BLaER1 treated with 17β-estradiol and CSF1 and Interleukin-3, amounts not matched to agents 10 nM and 100 nM (cell line): ENCODE data around the gene PAK3.

Experiments used
- H3K27ac ChIP-seq, 11 experiments: shearing (Covaris generic); formaldehyde crosslinking; 2 replicates each; pipeline ENCODE4 v1.8.1; 2022
- H3K27me3 ChIP-seq, 11 experiments: shearing (Covaris generic); formaldehyde crosslinking; 2 replicates each; pipeline ENCODE4 v1.8.1; 2022
- H3K36me3 ChIP-seq, 11 experiments: shearing (Covaris generic); formaldehyde crosslinking; 2 replicates each; pipeline ENCODE4 v1.8.1; 2022
- H3K4me1 ChIP-seq, 10 experiments: shearing (Covaris generic); formaldehyde crosslinking; 2 replicates each; pipeline ENCODE4 v1.8.1; 2022
- H3K4me2 ChIP-seq, 11 experiments: shearing (Covaris generic); formaldehyde crosslinking; 2 replicates each; pipeline ENCODE4 v1.8.1; 2022
- H3K4me3 ChIP-seq, 10 experiments: shearing (Covaris generic); formaldehyde crosslinking; 2 replicates each; pipeline ENCODE4 v1.8.1; 2022
- H3K9ac ChIP-seq, 11 experiments: shearing (Covaris generic); formaldehyde crosslinking; 2 replicates each; pipeline ENCODE4 v1.8.1; 2022
- H3K9me3 ChIP-seq, 11 experiments: shearing (Covaris generic); formaldehyde crosslinking; replicated peaks in 1 of 11; 2 replicates each; pipeline ENCODE4 v1.8.1; 2022
- H4K20me1 ChIP-seq, 11 experiments: shearing (Covaris generic); formaldehyde crosslinking; 2 replicates each; pipeline ENCODE4 v1.8.1; 2022
- Cebpa-rat ChIP-seq, 11 experiments: shearing (Covaris generic); IDR thresholded peaks; 2 replicates each; pipeline ENCODE4 v1.8.1; 2022

PAK3 gene

GRCh38 chrX:111098874-111099273 lies 2.9 kb downstream of the PAK3 start:
- Histone ChIP-seq H3K4me2 (no peak overlapping the region), H4K20me1 (peaks cover 0 to 7% (median 0%) of the 10 kb centered on the region in 11 experiments; a peak in 3 of 22 replicates), H3K9me3 (peaks cover 0 to 10% (median 7%) of the 10 kb centered on the region in 11 experiments; a peak in 11 of 22 replicates), H3K4me3 (no peak overlapping the region), H3K9ac (no peak overlapping the region), H3K4me1 (no peaks in the 10 kb centered on the region), H3K27ac (no peak overlapping the region), H3K36me3 (no peaks in the 10 kb centered on the region), H3K27me3 (peaks cover 58 to 95% (median 89%) of the 10 kb centered on the region in 11 experiments)
- no peak for TF ChIP-seq Cebpa-rat (IDR thresholded peaks at IDR 0.05)

DNA sequence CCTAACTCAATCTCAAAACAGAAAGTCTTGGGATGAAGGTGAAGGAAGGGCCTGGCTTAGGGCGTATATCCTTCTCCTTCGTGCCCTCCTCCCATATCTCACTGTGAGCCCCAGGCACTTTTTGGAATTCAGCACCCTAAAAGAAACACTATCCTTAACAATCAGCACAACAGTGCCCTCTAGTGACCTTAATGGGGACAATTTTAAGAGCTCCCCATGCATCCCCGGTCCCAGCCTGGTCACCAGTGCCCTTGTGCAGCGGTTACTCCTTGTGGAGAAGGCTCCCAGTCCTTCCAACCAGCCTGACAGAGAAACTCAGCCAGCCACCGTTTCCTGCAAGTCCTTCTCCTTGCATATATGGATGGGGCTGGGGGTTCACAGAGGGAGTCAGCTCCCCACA lies 4.2 kb downstream of the PAK3 start:
- Histone ChIP-seq H4K20me1 (peaks cover 0 to 7% (median 0%) of the 10 kb centered on the region in 11 experiments; a peak in 3 of 22 replicates), H3K9ac (no peak overlapping the region), H3K4me2 (no peak overlapping the region), H3K9me3 (peaks cover 0 to 10% (median 7%) of the 10 kb centered on the region in 11 experiments; a peak in 11 of 22 replicates), H3K4me3 (no peak overlapping the region), H3K27ac (no peak overlapping the region), H3K36me3 (no peaks in the 10 kb centered on the region), H3K4me1 (no peaks in the 10 kb centered on the region), H3K27me3 (peaks cover 49 to 92% (median 87%) of the 10 kb centered on the region in 11 experiments)
- no peak for TF ChIP-seq Cebpa-rat (IDR thresholded peaks at IDR 0.05)

DNA sequence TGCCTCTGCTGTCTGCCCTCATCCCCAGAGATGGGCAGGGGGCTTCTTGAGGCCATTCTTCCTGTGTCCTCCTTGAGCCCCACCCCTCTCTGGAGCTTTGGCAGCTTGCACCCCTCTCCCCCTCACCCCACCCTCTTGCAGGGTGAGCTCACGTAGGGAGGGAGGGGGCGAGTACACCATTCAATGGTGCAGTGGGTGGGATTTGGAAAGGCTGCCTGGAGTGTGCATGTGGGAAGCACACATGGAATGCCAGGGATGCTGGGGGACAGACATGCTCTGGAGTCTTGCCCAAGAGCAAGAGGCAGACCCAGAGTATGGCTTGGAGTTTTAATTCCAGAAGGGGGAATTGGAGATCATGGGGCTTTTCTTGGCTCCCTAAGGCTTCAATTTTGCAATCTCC lies 5.6 kb downstream of the PAK3 start:
- Histone ChIP-seq H3K36me3 (no peaks in the 10 kb centered on the region), H4K20me1 (peaks cover 0 to 7% (median 0%) of the 10 kb centered on the region in 11 experiments; a peak in 4 of 22 replicates), H3K9me3 (no peaks in the 10 kb centered on the region), H3K4me2 (no peak overlapping the region), H3K27ac (no peak overlapping the region), H3K9ac (no peak overlapping the region), H3K27me3 (peaks cover 36 to 83% (median 74%) of the 10 kb centered on the region in 11 experiments), H3K4me3 (no peak overlapping the region), H3K4me1 (no peaks in the 10 kb centered on the region)
- no peak for TF ChIP-seq Cebpa-rat (IDR thresholded peaks at IDR 0.05)

DNA sequence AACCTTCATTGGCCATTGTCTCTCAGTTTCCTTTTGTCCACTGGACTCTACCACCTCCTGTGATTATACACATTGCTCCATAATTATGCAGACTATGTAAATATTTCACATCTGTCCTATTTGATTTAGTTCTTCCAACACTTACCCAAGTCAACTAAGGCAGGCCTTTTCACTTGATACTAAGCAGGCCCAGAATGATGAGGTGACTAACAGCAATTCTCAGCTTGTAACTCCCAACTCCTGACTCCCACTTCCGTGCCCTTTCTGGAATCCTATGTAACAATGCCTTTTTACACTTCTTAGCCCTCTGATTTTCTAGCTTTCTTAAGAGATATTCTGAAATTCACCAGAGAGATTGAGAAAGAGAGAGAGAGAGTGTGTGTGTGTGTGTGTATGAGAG lies 6.6 kb downstream of the PAK3 start:
- Histone ChIP-seq H3K27me3 (peaks cover 33 to 84% (median 72%) of the 10 kb centered on the region in 11 experiments), H3K9me3 (no peaks in the 10 kb centered on the region), H3K4me2 (no peak overlapping the region), H3K36me3 (no peaks in the 10 kb centered on the region), H3K4me3 (no peak overlapping the region), H3K9ac (no peak overlapping the region), H4K20me1 (peaks cover 0 to 7% (median 0%) of the 10 kb centered on the region in 11 experiments; a peak in 4 of 22 replicates), H3K4me1 (no peaks in the 10 kb centered on the region), H3K27ac (no peak overlapping the region)
- TF ChIP-seq Cebpa-rat (IDR thresholded peaks at IDR 0.05), result no peak

- no peaks in the 10 kb centered on the region for H3K36me3 ChIP-seq
- H3K4me3 ChIP-seq, result no peak overlapping the region
- H3K4me2 ChIP-seq, result no peak overlapping the region
- H3K27ac ChIP-seq, result no peak overlapping the region
- no peak overlapping the region for H3K9ac ChIP-seq
- no peak for TF ChIP-seq Cebpa-rat (IDR thresholded peaks at IDR 0.05)
- peaks cover 27 to 83% (median 72%) of the 10 kb centered on the region in 11 experiments for H3K27me3 ChIP-seq
- H3K4me1 ChIP-seq, result no peaks in the 10 kb centered on the region
- peaks cover 0 to 7% (median 0%) of the 10 kb centered on the region in 11 experiments; a peak in 4 of 22 replicates for H4K20me1 ChIP-seq
- no peaks in the 10 kb centered on the region for H3K9me3 ChIP-seq
These were observed 7.3 kb downstream of the PAK3 start for GRCh38 chrX:111103246-111103645.

- Histone ChIP-seq H3K36me3 (no peaks in the 10 kb centered on the region), H3K27me3 (peaks cover 32 to 83% (median 71%) of the 10 kb centered on the region in 11 experiments; a peak in 21 of 22 replicates), H3K4me1 (peaks cover 0 to 7% (median 0%) of the 10 kb centered on the region in 10 experiments; a peak in 2 of 20 replicates), H3K9ac (no peak overlapping the region), H3K27ac (no peak overlapping the region), H3K4me2 (no peak overlapping the region), H4K20me1 (peaks cover 0 to 3% (median 0%) of the 10 kb centered on the region in 11 experiments; a peak in 1 of 22 replicates), H3K9me3 (no peaks in the 10 kb centered on the region), H3K4me3 (no peak overlapping the region)
- no peak for TF ChIP-seq Cebpa-rat (IDR thresholded peaks at IDR 0.05)
These were observed 14.2 kb downstream of the PAK3 start for GRCh38 chrX:111110098-111110775.

GRCh38 chrX:111114806-111115205 lies 18.8 kb downstream of the PAK3 start:
- Histone ChIP-seq H3K4me1 (peaks cover 0 to 7% (median 0%) of the 10 kb centered on the region in 10 experiments; a peak in 2 of 20 replicates), H3K9ac (no peak overlapping the region), H3K36me3 (no peaks in the 10 kb centered on the region), H3K27ac (no peak overlapping the region), H3K4me2 (no peak overlapping the region), H4K20me1 (0 out of 22 replicates have a peak, but pooled peaks cover 0 to 3% (median 0%) of the 10 kb centered on the region in 11 experiments), H3K4me3 (no peak overlapping the region), H3K27me3 (peaks cover 62 to 93% (median 87%) of the 10 kb centered on the region in 11 experiments), H3K9me3 (no peaks in the 10 kb centered on the region)
- TF ChIP-seq Cebpa-rat (IDR thresholded peaks at IDR 0.05), result no peak

- H3K9me3 ChIP-seq, result no peaks in the 10 kb centered on the region
- H3K27me3 ChIP-seq, result peaks cover 78 to 95% (median 90%) of the 10 kb centered on the region in 11 experiments
- no peaks in the 10 kb centered on the region for H4K20me1 ChIP-seq
- peaks cover 0 to 7% (median 0%) of the 10 kb centered on the region in 10 experiments; a peak in 2 of 20 replicates for H3K4me1 ChIP-seq
- H3K27ac ChIP-seq, result no peak overlapping the region
- no peaks in the 10 kb centered on the region for H3K36me3 ChIP-seq
- H3K9ac ChIP-seq, result no peak overlapping the region
- no peak overlapping the region for H3K4me2 ChIP-seq
- no peak for TF ChIP-seq Cebpa-rat (IDR thresholded peaks at IDR 0.05)
- no peak overlapping the region for H3K4me3 ChIP-seq
These were observed 20.7 kb downstream of the PAK3 start for GRCh38 chrX:111116666-111117065.

DNA sequence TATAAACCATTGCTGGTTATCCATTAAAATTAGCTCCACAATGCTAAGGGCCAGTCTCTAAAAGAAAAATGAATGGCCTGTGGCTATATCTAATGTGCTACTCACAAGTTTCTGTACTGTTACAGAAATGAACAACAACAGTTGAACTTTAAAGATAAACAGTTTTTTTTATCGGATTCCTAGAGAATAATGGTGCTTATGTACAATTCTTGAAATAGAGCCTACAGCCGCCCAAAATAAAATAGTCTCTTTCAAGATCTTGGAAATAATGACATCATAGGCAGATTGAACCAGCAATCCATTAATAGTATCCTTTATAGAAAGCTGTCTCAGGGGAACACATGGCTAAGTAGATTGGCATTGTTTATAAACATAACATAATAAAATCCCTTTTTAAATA lies 23.4 kb downstream of the PAK3 start:
- no peak overlapping the region for H3K4me2 ChIP-seq
- TF ChIP-seq Cebpa-rat (IDR thresholded peaks at IDR 0.05), result no peak

More for the DNA sequence above, 23.4 kb downstream of the PAK3 start:
- no peaks in the 10 kb centered on the region for H3K9me3 ChIP-seq
- no peaks in the 10 kb centered on the region for H4K20me1 ChIP-seq
- H3K27ac ChIP-seq, result no peak overlapping the region
- H3K36me3 ChIP-seq, result no peaks in the 10 kb centered on the region
- H3K27me3 ChIP-seq, result peaks cover 83 to 100% (median 99%) of the 10 kb centered on the region in 11 experiments
- no peak overlapping the region for H3K4me3 ChIP-seq
- H3K4me1 ChIP-seq, result peaks cover 0 to 5% (median 0%) of the 10 kb centered on the region in 10 experiments; a peak in 2 of 20 replicates
- no peak overlapping the region for H3K9ac ChIP-seq
